GM12892 (cell line): ENCODE measurements around the gene TMTC1.

Experiments used
- DNase-seq: peaks from one replicate; pipeline ENCODE4 v3.0.0; 2011; ENCODE audit not compliant: insufficient read length
- FAIRE-seq: peaks from 2 replicates; lab custom pipeline; 2011; peaks lifted over from hg19 to GRCh38; lab: Jason Lieb, UNC
- POLR2A ChIP-seq: IDR thresholded peaks from 2 replicates; pipeline ENCODE4 v1.6.1; 2011; ENCODE audit warnings: low read depth, low read length, control low read depth
- POLR2AphosphoS5 ChIP-seq: IDR thresholded peaks from 2 replicates; pipeline ENCODE4 v1.6.1; 2011; ENCODE audit warnings: low read depth, low read length, control low read depth
- TAF1 ChIP-seq: IDR thresholded peaks from 2 replicates; pipeline ENCODE4 v1.6.1; 2011; ENCODE audit warnings: low read depth, mild to moderate bottlenecking, control low read depth, low read length, borderline replicate concordance

The TMTC1 gene

DNA sequence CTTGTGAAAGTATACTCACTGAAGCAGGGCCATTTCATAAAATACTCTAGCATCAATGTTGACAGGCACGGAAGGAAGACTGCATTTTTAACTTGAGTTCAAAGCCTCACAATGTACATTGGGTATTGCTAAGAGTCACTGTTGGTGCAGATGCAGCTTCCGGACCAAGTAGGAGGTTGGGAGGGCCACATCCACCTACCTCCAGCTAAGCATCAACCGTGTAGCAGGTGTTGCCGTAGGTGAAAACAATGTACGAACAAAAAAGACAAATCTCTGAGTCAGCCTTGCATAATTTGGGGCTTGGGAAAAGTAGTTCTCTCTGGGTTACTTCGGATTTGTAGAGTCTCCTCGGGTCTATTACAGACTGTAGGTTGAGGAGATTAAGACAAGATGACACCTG is 48.1 kb downstream of the TMTC1 start:
- DNase-seq (no peak), FAIRE-seq (no peak)
- TF ChIP-seq POLR2A: no peak
- TF ChIP-seq TAF1: no peak
- TF ChIP-seq POLR2AphosphoS5: no peak

DNA sequence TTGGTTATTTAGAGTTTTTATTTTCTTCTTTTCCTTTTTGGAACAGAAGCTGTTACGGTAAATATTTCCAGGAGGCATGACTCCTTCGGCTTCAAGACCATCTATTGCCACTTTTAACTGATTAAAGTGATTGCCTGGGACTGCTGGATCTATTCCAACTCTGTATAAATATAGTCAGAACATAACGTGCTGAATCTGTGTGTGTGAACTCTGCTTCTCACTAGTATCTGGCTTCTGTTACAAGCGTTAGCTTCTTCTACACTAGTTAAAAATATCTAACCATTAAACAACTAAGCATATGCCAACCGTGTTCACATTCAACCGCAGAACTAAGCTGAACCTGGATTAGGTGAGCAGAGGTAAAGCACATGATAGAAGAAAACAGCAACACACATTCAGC is 49.0 kb downstream of the TMTC1 start:
- TF ChIP-seq POLR2AphosphoS5 (no peak), TAF1 (no peak), POLR2A (no peak)
- DNase-seq: no peak
- no peak for FAIRE-seq

GRCh38 chr12:29734305-29734704 is 49.4 kb downstream of the TMTC1 start:
- TF ChIP-seq POLR2AphosphoS5 (no peak), TAF1 (no peak), POLR2A (no peak)
- FAIRE-seq: no peak
- DNase-seq: no peak

DNA sequence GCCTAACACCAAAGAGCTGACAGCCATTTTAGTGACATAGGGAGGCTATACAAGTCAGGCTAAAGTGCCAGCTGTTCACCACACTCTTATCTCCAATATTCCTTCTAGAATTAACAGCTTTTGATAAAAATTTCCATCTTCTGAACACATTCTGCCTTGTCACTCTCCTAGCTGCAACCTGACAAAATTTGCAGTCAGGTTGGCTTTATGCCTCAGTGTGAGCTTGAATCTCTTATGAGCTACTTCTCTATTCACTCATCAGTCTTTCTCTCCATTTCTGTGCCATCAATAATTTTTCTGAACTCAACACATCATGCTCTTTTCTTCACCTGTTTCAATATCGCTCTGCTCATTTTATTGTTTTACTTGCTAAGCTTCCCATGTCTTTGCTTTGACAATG is 50.2 kb downstream of the TMTC1 start:
- DNase-seq (no peak), FAIRE-seq (no peak)
- no peak for TF ChIP-seq TAF1
- TF ChIP-seq POLR2AphosphoS5: no peak
- no peak for TF ChIP-seq POLR2A

- TF ChIP-seq POLR2A (no peak), POLR2AphosphoS5 (no peak), TAF1 (no peak)
- FAIRE-seq (no peak), DNase-seq (no peak)
Observed at GRCh38 chr12:29733060-29733459, 50.7 kb downstream of the TMTC1 start.

DNA sequence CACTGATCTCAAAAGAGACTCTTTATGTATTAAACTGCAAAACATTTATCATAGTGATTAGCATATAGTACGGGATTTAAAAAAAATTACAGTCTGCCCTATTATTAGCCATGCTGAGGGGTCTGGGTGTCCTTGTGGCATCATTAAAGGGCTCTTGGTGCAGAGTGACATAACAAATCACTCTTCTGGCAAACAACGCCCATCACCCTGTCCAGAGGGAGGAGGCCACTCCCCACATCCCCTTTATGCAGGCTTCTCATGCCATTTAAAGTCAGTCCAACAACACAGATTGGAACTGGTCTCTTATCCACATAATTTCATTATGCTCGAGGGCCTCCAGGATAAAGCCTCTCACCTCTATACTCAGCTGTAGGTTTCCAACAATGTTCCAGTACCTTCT is 51.1 kb downstream of the TMTC1 start:
- FAIRE-seq (no peak), DNase-seq (no peak)
- TF ChIP-seq POLR2A (no peak), TAF1 (no peak), POLR2AphosphoS5 (no peak)

GRCh38 chr12:29732191-29732590 is 51.6 kb downstream of the TMTC1 start:
- FAIRE-seq (no peak), DNase-seq (no peak)
- TF ChIP-seq TAF1 (no peak), POLR2AphosphoS5 (no peak), POLR2A (no peak)

GRCh38 chr12:29731591-29731990 is 52.2 kb downstream of the TMTC1 start:
- no peak for DNase-seq
- no peak for TF ChIP-seq POLR2A
- no peak for TF ChIP-seq POLR2AphosphoS5
- no peak for TF ChIP-seq TAF1
- no peak for FAIRE-seq

DNA sequence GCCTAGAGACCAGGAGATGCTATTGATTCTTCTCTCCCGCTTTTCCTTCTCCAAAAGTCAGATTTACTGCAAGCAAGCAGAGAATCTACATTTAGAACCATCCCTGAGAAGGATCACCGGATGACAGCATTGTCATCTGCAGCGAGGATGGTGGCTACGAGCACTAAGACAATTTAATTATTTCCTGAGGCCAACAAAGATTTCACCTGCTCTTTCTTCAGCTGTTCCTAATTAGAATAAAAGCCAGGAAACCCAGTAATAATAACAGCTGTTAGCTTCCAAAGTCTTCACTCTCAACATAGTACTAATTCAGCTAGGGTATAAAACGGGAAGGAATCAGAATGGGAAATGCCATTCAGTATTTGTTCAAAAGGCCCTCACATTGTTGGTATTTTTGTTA is 53.3 kb downstream of the TMTC1 start:
- no peak for FAIRE-seq
- no peak for TF ChIP-seq TAF1
- TF ChIP-seq POLR2AphosphoS5: no peak
- no peak for TF ChIP-seq POLR2A
- no peak for DNase-seq

DNA sequence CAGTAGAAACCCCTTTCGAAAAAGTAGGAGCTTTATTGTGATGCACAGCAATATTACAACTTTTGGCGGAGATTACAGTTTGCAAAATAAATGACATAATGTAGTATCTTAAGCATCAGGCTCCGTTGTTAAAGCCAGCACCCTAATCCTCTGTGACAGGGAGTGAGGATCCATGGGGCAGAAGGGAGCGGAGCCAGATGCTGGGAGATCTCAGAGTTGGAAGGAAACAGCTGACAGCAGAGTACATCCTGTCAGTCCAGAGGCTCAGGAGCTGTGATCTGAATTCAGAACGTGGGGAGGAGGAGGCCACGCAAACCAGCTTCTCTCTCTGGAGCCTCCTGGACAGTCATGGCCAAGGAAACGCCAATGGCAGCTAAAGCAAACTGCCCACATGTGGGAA is 55.7 kb downstream of the TMTC1 start:
- TF ChIP-seq POLR2AphosphoS5 (no peak), POLR2A (no peak), TAF1 (no peak)
- FAIRE-seq (no peak), DNase-seq (no peak)

DNA sequence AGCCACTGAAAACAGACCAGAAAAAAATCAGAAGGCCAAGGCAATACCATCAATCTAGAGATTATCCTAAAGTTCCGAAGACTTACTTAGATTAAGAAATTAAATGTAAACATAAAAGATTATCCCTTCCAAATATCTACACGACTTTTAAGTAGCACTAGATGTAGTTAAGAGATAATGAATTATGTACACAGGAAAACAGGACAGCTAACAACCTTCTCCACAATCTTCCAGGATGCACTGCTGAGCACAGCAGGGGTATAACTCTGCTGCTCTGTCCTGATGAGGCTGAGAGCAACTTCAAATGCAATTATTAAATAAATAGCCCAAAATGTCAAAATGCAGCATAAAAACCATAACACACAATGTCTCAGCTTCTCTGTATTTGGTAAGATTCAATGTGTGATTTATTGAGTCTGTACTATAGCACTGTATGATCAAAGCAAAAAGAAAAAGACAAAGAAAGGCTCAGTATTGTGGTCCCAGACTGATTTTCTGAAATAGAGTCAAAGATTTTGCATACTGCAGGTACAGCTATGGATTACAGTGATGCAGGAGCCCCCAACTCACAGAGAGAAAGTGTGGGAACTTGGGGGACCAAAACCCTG is 56.9 kb downstream of the TMTC1 start:
- DNase-seq: no peak
- TF ChIP-seq POLR2A: no peak
- FAIRE-seq: no peak

- FAIRE-seq (no peak), DNase-seq (no peak)
- no peak for TF ChIP-seq TAF1
- TF ChIP-seq POLR2A: no peak
- no peak for TF ChIP-seq POLR2AphosphoS5
Observed at GRCh38 chr12:29726321-29726692, 57.4 kb downstream of the TMTC1 start.
